ENCODE measurements around the gene SCGB3A1. TPM values are rescaled to one million over a fixed set of nuclear protein-coding genes. Genes with fewer than 3 reads are reported as not detected.
A peak's percentile ranks its signal among the peaks of the same experiment; 100 is the strongest.

The SCGB3A1 gene
- total RNA-seq, 1 experiment from 2014 or later: not detected

DNA sequence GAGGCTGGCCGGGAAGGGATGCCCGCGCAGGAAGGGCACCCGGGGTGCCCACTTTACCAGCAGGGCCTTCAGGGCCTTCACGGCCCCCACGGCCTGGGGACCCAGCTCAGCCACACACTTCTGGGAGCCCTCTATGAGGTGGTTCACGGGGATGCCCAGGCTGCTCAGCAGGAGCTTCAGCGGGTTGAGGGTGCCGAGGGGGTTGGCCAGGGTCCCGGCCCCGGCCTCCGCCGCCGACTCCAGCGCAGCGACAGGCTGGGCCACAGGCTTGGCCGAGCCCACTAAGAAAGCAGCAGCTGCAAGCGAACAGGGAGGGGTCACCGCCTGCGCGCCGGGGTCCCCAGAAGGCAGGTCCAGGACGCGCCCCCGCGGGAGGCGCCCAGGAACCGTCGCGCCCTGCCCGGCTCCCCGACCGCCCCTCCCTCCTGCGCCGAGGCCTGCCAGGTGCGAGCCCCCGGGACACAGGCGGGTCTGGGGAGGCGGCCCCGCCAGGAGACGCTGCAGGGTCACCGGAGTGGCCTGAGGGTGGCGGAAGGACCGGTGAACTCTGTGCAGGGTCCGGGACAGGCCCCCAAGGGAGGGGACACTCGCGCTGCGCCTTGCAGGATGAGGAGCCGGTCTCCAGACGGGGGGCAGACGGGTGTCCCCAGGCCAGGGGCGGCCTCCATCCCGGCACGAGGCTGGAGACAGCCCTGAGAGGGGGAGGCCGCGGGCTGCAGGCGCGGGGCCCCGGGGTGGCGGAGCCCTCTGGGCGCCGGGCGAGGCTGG is 572 bp downstream of the SCGB3A1 start:
- ChIA-PET POLR2A (no interaction called here), CTCF (interaction anchor here (0.5 to 0.9 kb wide), 2 partner anchors 10 to 57 kb away, joined by 3 read pairs; no protein-coding TSS in a partner anchor)
- TF ChIP-seq ZNF423 (CRISPR knock-in tag; IDR thresholded peaks at IDR 0.05): peak; percentile 24; the same call in 1 of the 2 replicates
- TF ChIP-seq NFYB (CRISPR knock-in tag; conservative IDR thresholded peaks at IDR 0.05; ENCODE audit: low read depth): no peak
- no peak for TF ChIP-seq NR2C2 (CRISPR knock-in tag; IDR thresholded peaks at IDR 0.05)
- TF ChIP-seq MYBL2 (CRISPR knock-in tag; IDR thresholded peaks at IDR 0.05): 0 out of 2 replicates have a peak, but pooled peaks have one; percentile 54
- TF ChIP-seq, protein P1, sequence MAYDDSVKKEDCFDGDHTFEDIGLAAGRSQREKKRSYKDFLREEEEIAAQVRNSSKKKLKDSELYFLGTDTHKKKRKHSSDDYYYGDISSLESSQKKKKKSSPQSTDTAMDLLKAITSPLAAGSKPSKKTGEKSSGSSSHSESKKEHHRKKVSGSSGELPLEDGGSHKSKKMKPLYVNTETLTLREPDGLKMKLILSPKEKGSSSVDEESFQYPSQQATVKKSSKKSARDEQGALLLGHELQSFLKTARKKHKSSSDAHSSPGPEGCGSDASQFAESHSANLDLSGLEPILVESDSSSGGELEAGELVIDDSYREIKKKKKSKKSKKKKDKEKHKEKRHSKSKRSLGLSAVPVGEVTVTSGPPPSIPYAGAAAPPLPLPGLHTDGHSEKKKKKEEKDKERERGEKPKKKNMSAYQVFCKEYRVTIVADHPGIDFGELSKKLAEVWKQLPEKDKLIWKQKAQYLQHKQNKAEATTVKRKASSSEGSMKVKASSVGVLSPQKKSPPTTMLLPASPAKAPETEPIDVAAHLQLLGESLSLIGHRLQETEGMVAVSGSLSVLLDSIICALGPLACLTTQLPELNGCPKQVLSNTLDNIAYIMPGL (CRISPR knock-in tag; IDR thresholded peaks at IDR 0.05): peak; percentile 25; the same call in 1 of the 2 replicates
- peaks cover 3% of the 10 kb centered on the region for H3K4me1 Mint-ChIP-seq
- H3K36me3 Mint-ChIP-seq: no peaks in the 10 kb centered on the region
- no peak overlapping the region for H3K27ac Mint-ChIP-seq
- H3K9me3 Mint-ChIP-seq: no peaks in the 10 kb centered on the region
- ATAC-seq (peak; percentile 43), DNase-seq (ENCODE audit: low spot score) (peak; percentile 39)
- H3K4me3 Mint-ChIP-seq: peak overlapping the region; percentile 27
- peaks cover 48% of the 10 kb centered on the region for H3K27me3 Mint-ChIP-seq (ENCODE audit: low read depth)

DNA sequence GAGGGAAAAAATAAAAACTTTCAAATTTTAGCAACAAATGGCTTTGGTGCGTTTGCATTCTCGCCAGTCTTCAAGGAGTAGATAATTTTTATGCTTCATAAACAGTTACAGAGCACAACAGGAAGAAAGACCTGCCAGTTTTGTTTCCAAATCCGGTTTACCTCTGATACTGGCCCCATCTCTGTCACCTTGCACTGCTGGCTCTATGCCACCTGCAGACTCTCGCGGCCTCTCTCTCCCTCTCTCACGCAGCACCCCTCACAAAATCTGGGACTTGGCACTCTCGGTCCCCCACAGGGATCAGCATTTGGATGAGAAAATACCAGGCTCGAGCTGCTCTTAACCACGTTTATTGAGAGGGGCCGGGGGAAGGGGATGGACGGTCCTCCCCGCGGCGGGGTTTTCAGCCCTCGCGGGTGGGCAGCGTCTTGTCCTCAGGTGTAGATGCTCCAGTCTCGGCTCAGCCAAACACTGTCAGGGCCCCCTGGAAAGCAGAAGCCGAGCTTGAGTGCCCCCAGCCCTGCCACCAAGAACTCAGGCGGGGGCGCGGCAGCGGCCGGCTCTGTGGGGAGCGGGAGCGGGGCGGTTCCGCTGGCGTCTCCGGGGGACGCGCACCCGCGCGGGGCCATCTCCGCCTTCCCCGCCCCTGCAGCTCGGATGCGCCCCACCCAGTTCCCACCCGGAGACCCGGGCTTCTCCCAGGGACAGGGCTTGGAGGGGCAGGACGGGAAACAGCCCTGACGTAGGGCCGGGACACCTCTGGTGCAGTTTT is 1.3 kb downstream of the SCGB3A1 start:
- TF ChIP-seq, protein P2, sequence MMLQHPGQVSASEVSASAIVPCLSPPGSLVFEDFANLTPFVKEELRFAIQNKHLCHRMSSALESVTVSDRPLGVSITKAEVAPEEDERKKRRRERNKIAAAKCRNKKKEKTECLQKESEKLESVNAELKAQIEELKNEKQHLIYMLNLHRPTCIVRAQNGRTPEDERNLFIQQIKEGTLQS (CRISPR knock-in tag; conservative IDR thresholded peaks at IDR 0.05): no peak
- TF ChIP-seq ZBTB21 (CRISPR knock-in tag; IDR thresholded peaks at IDR 0.05; ENCODE audit: borderline replicate concordance): no peak
- TF ChIP-seq NFE2L1 (CRISPR knock-in tag; IDR thresholded peaks at IDR 0.05): no peak
- TF ChIP-seq, protein P3, sequence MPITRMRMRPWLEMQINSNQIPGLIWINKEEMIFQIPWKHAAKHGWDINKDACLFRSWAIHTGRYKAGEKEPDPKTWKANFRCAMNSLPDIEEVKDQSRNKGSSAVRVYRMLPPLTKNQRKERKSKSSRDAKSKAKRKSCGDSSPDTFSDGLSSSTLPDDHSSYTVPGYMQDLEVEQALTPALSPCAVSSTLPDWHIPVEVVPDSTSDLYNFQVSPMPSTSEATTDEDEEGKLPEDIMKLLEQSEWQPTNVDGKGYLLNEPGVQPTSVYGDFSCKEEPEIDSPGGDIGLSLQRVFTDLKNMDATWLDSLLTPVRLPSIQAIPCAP (CRISPR knock-in tag; IDR thresholded peaks at IDR 0.05): no peak
- no peak for TF ChIP-seq JUN (CRISPR knock-in tag; IDR thresholded peaks at IDR 0.05)
- TF ChIP-seq RORB (CRISPR knock-in tag; IDR thresholded peaks at IDR 0.05): no peak
- TF ChIP-seq SOX15 (CRISPR knock-in tag; IDR thresholded peaks at IDR 0.05): no peak
- TF ChIP-seq PRRX2 (CRISPR knock-in tag; IDR thresholded peaks at IDR 0.05): no peak
- TF ChIP-seq, protein P4, sequence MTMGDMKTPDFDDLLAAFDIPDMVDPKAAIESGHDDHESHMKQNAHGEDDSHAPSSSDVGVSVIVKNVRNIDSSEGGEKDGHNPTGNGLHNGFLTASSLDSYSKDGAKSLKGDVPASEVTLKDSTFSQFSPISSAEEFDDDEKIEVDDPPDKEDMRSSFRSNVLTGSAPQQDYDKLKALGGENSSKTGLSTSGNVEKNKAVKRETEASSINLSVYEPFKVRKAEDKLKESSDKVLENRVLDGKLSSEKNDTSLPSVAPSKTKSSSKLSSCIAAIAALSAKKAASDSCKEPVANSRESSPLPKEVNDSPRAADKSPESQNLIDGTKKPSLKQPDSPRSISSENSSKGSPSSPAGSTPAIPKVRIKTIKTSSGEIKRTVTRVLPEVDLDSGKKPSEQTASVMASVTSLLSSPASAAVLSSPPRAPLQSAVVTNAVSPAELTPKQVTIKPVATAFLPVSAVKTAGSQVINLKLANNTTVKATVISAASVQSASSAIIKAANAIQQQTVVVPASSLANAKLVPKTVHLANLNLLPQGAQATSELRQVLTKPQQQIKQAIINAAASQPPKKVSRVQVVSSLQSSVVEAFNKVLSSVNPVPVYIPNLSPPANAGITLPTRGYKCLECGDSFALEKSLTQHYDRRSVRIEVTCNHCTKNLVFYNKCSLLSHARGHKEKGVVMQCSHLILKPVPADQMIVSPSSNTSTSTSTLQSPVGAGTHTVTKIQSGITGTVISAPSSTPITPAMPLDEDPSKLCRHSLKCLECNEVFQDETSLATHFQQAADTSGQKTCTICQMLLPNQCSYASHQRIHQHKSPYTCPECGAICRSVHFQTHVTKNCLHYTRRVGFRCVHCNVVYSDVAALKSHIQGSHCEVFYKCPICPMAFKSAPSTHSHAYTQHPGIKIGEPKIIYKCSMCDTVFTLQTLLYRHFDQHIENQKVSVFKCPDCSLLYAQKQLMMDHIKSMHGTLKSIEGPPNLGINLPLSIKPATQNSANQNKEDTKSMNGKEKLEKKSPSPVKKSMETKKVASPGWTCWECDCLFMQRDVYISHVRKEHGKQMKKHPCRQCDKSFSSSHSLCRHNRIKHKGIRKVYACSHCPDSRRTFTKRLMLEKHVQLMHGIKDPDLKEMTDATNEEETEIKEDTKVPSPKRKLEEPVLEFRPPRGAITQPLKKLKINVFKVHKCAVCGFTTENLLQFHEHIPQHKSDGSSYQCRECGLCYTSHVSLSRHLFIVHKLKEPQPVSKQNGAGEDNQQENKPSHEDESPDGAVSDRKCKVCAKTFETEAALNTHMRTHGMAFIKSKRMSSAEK (CRISPR knock-in tag; IDR thresholded peaks at IDR 0.05; ENCODE audit: borderline replicate concordance): no peak
- TF ChIP-seq NR3C1 (CRISPR knock-in tag; conservative IDR thresholded peaks at IDR 0.05; ENCODE audit: low read depth): no peak
- TF ChIP-seq CBFB (CRISPR knock-in tag; IDR thresholded peaks at IDR 0.05; ENCODE audit: low read depth): no peak
- H3K27me3 Mint-ChIP-seq (ENCODE audit: low read depth): peaks cover 48% of the 10 kb centered on the region
- ATAC-seq: peak; percentile 6; the same call in 1 of the 2 replicates
- ChIA-PET CTCF (interaction anchor here (0.9 kb wide), 1 partner anchor 10 kb away, joined by 3 read pairs; no protein-coding TSS in a partner anchor), POLR2A (no interaction called here)
- H3K9me3 Mint-ChIP-seq: no peaks in the 10 kb centered on the region
- DNase-seq (ENCODE audit: low spot score): no peak
- no peaks in the 10 kb centered on the region for H3K36me3 Mint-ChIP-seq
- peak overlapping the region; percentile 37 for H3K4me3 Mint-ChIP-seq
- no peak overlapping the region for H3K27ac Mint-ChIP-seq
- peaks cover 3% of the 10 kb centered on the region for H3K4me1 Mint-ChIP-seq

All from WTC11 (cell line).